Measurements from ENCODE around the gene C16orf87.
A peak's percentile ranks its signal among the peaks of the same experiment; 100 is the strongest.

Gene C16orf87

GRCh38 chr16:46812781-46813540, 18.0 kb downstream of the C16orf87 start:
- no peaks in the 10 kb centered on the region for H3K27me3 ChIP-seq (ENCODE audit: control insufficient read depth, insufficient read depth, low read length)
- H3K9ac ChIP-seq (ENCODE audit: low read length), result no peak overlapping the region
- H3K4me1 ChIP-seq (ENCODE audit: control insufficient read depth, insufficient read depth, low read length), result peaks cover 8% of the 10 kb centered on the region
- no peak overlapping the region for H3K4me3 ChIP-seq (ENCODE audit: low read length)
- no peaks in the 10 kb centered on the region for H3K9me3 ChIP-seq (ENCODE audit: control insufficient read depth, low read length)
- H3K36me3 ChIP-seq (ENCODE audit: control insufficient read depth, insufficient read depth, low read length), result no peaks in the 10 kb centered on the region

GRCh38 chr16:46811682-46812081, 19.3 kb downstream of the C16orf87 start:
- Histone ChIP-seq H3K36me3 (ENCODE audit: control insufficient read depth, insufficient read depth, low read length) (no peaks in the 10 kb centered on the region), H3K27me3 (ENCODE audit: control insufficient read depth, insufficient read depth, low read length) (no peaks in the 10 kb centered on the region), H3K9ac (ENCODE audit: low read length) (no peak overlapping the region), H3K4me3 (ENCODE audit: low read length) (no peak overlapping the region), H3K9me3 (ENCODE audit: control insufficient read depth, low read length) (no peaks in the 10 kb centered on the region), H3K4me1 (ENCODE audit: control insufficient read depth, insufficient read depth, low read length) (peaks cover 8% of the 10 kb centered on the region)

- no peaks in the 10 kb centered on the region for H3K9me3 ChIP-seq (ENCODE audit: control insufficient read depth, low read length)
- no peaks in the 10 kb centered on the region for H3K36me3 ChIP-seq (ENCODE audit: control insufficient read depth, insufficient read depth, low read length)
- peaks cover 8% of the 10 kb centered on the region for H3K4me1 ChIP-seq (ENCODE audit: control insufficient read depth, insufficient read depth, low read length)
- H3K27me3 ChIP-seq (ENCODE audit: control insufficient read depth, insufficient read depth, low read length), result no peaks in the 10 kb centered on the region
- H3K9ac ChIP-seq (ENCODE audit: low read length), result no peak overlapping the region
- H3K4me3 ChIP-seq (ENCODE audit: low read length), result no peak overlapping the region
Measured at GRCh38 chr16:46808997-46809396, 22.0 kb downstream of the C16orf87 start.

- Histone ChIP-seq H3K36me3 (ENCODE audit: control insufficient read depth, insufficient read depth, low read length) (no peaks in the 10 kb centered on the region), H3K4me1 (ENCODE audit: control insufficient read depth, insufficient read depth, low read length) (peaks cover 8% of the 10 kb centered on the region), H3K9ac (ENCODE audit: low read length) (no peak overlapping the region), H3K27me3 (ENCODE audit: control insufficient read depth, insufficient read depth, low read length) (no peaks in the 10 kb centered on the region), H3K9me3 (ENCODE audit: control insufficient read depth, low read length) (no peaks in the 10 kb centered on the region), H3K4me3 (ENCODE audit: low read length) (no peak overlapping the region)
Measured at GRCh38 chr16:46807336-46807735, 23.6 kb downstream of the C16orf87 start.

- H3K9me3 ChIP-seq (ENCODE audit: control insufficient read depth, low read length), result no peaks in the 10 kb centered on the region
Measured at GRCh38 chr16:46803373-46803772, 27.6 kb downstream of the C16orf87 start.

GRCh38 chr16:46801428-46802049, 29.4 kb downstream of the C16orf87 start:
- Histone ChIP-seq H3K36me3 (ENCODE audit: control insufficient read depth, insufficient read depth, low read length) (no peaks in the 10 kb centered on the region), H3K4me1 (ENCODE audit: control insufficient read depth, insufficient read depth, low read length) (no peaks in the 10 kb centered on the region), H3K4me3 (ENCODE audit: low read length) (no peak overlapping the region), H3K27me3 (ENCODE audit: control insufficient read depth, insufficient read depth, low read length) (no peaks in the 10 kb centered on the region), H3K9me3 (ENCODE audit: control insufficient read depth, low read length) (no peaks in the 10 kb centered on the region), H3K9ac (ENCODE audit: low read length) (no peak overlapping the region)

More at GRCh38 chr16:46803373-46803772, 27.6 kb downstream of the C16orf87 start:
- H3K27me3 ChIP-seq (ENCODE audit: control insufficient read depth, insufficient read depth, low read length), result no peaks in the 10 kb centered on the region
- no peaks in the 10 kb centered on the region for H3K4me1 ChIP-seq (ENCODE audit: control insufficient read depth, insufficient read depth, low read length)
- no peak overlapping the region for H3K9ac ChIP-seq (ENCODE audit: low read length)
- no peaks in the 10 kb centered on the region for H3K36me3 ChIP-seq (ENCODE audit: control insufficient read depth, insufficient read depth, low read length)
- H3K4me3 ChIP-seq (ENCODE audit: low read length), result no peak overlapping the region

GRCh38 chr16:46800494-46800893, 30.5 kb downstream of the C16orf87 start:
- Histone ChIP-seq H3K9me3 (ENCODE audit: control insufficient read depth, low read length) (no peaks in the 10 kb centered on the region), H3K4me1 (ENCODE audit: control insufficient read depth, insufficient read depth, low read length) (no peaks in the 10 kb centered on the region), H3K27me3 (ENCODE audit: control insufficient read depth, insufficient read depth, low read length) (no peaks in the 10 kb centered on the region), H3K36me3 (ENCODE audit: control insufficient read depth, insufficient read depth, low read length) (no peaks in the 10 kb centered on the region), H3K4me3 (ENCODE audit: low read length) (no peak overlapping the region), H3K9ac (ENCODE audit: low read length) (no peak overlapping the region)

GRCh38 chr16:46797501-46797900, 33.5 kb downstream of the C16orf87 start:
- H3K4me3 ChIP-seq (ENCODE audit: low read length), result no peak overlapping the region
- no peaks in the 10 kb centered on the region for H3K4me1 ChIP-seq (ENCODE audit: control insufficient read depth, insufficient read depth, low read length)
- H3K27me3 ChIP-seq (ENCODE audit: control insufficient read depth, insufficient read depth, low read length), result no peaks in the 10 kb centered on the region
- H3K9ac ChIP-seq (ENCODE audit: low read length), result no peak overlapping the region
- H3K36me3 ChIP-seq (ENCODE audit: control insufficient read depth, insufficient read depth, low read length), result no peaks in the 10 kb centered on the region
- H3K9me3 ChIP-seq (ENCODE audit: control insufficient read depth, low read length), result no peaks in the 10 kb centered on the region

- Histone ChIP-seq H3K36me3 (ENCODE audit: control insufficient read depth, insufficient read depth, low read length) (no peaks in the 10 kb centered on the region), H3K4me1 (ENCODE audit: control insufficient read depth, insufficient read depth, low read length) (no peaks in the 10 kb centered on the region), H3K9me3 (ENCODE audit: control insufficient read depth, low read length) (no peaks in the 10 kb centered on the region), H3K4me3 (ENCODE audit: low read length) (no peak overlapping the region), H3K9ac (ENCODE audit: low read length) (no peak overlapping the region), H3K27me3 (ENCODE audit: control insufficient read depth, insufficient read depth, low read length) (no peaks in the 10 kb centered on the region)
Measured at GRCh38 chr16:46796764-46797269, 34.2 kb downstream of the C16orf87 start.

- H3K36me3 ChIP-seq (ENCODE audit: control insufficient read depth, insufficient read depth, low read length), result no peaks in the 10 kb centered on the region
- no peaks in the 10 kb centered on the region for H3K9me3 ChIP-seq (ENCODE audit: control insufficient read depth, low read length)
- peaks cover 12% of the 10 kb centered on the region for H3K4me1 ChIP-seq (ENCODE audit: control insufficient read depth, insufficient read depth, low read length)
- H3K9ac ChIP-seq (ENCODE audit: low read length), result no peak overlapping the region
- H3K27me3 ChIP-seq (ENCODE audit: control insufficient read depth, insufficient read depth, low read length), result no peaks in the 10 kb centered on the region
- no peak overlapping the region for H3K4me3 ChIP-seq (ENCODE audit: low read length)
Measured at GRCh38 chr16:46793841-46794240, 37.1 kb downstream of the C16orf87 start.

- H3K27me3 ChIP-seq (ENCODE audit: control insufficient read depth, insufficient read depth, low read length), result no peaks in the 10 kb centered on the region
- H3K9ac ChIP-seq (ENCODE audit: low read length), result peak overlapping the region; percentile 70
- H3K4me1 ChIP-seq (ENCODE audit: control insufficient read depth, insufficient read depth, low read length), result peaks cover 12% of the 10 kb centered on the region
- no peaks in the 10 kb centered on the region for H3K9me3 ChIP-seq (ENCODE audit: control insufficient read depth, low read length)
- H3K4me3 ChIP-seq (ENCODE audit: low read length), result peak overlapping the region; percentile 68
- no peaks in the 10 kb centered on the region for H3K36me3 ChIP-seq (ENCODE audit: control insufficient read depth, insufficient read depth, low read length)
Measured at GRCh38 chr16:46790599-46791270, 40.2 kb downstream of the C16orf87 start.

All from mucosa of stomach (tissue), 1 donor.